Measurements from ENCODE around the gene TOPORS. TPM values are rescaled to one million over a fixed set of nuclear protein-coding genes. Genes with fewer than 3 reads are reported as not detected.

TOPORS gene
- total RNA-seq, 2 donors from 2014 or later, result 11.9 to 17.4 TPM

DNA sequence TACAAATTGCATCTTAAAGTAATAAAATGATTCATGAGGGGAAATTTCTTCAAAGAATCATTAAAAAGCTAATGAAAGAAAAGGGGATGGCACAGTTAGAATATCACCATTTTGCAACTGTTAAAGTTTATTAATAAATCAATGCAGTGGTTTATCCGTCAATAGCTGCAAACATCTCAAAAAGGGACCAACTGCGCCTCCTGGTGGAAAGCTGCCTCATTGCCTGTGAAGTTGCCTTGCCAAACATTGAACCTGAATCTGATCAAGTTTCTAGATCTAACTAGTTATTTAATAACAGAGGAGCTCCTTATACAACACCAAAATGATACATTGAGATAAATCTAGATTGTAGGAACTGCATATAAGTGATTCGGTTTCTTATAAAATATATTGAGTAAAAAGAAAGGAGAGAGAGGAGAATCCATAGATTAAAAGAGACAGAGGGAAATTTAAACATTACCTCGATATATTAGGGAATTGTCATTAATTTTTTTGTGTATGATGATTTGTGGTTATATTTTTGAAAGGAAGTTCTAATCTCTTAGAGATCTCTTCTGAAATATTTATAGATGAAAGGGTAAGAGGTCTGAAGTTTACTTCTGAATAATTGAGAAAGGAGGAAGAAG is 27.4 kb upstream of the TOPORS start:
- H3K4me3 ChIP-seq, result no peak overlapping the region

GRCh38 chr9:32578976-32579375 is 26.6 kb upstream of the TOPORS start:
- intact Hi-C loops (cut with DNase I), result loop anchor here (10.0 kb wide), 1 partner anchor 54 kb away; the partner anchor contains the start of gene RIGI
- no peaks in the 10 kb centered on the region for H3K9me3 ChIP-seq
- no peak overlapping the region for H3K4me3 ChIP-seq
- no peaks in the 10 kb centered on the region for H3K4me1 ChIP-seq
- TF ChIP-seq, protein P1, sequence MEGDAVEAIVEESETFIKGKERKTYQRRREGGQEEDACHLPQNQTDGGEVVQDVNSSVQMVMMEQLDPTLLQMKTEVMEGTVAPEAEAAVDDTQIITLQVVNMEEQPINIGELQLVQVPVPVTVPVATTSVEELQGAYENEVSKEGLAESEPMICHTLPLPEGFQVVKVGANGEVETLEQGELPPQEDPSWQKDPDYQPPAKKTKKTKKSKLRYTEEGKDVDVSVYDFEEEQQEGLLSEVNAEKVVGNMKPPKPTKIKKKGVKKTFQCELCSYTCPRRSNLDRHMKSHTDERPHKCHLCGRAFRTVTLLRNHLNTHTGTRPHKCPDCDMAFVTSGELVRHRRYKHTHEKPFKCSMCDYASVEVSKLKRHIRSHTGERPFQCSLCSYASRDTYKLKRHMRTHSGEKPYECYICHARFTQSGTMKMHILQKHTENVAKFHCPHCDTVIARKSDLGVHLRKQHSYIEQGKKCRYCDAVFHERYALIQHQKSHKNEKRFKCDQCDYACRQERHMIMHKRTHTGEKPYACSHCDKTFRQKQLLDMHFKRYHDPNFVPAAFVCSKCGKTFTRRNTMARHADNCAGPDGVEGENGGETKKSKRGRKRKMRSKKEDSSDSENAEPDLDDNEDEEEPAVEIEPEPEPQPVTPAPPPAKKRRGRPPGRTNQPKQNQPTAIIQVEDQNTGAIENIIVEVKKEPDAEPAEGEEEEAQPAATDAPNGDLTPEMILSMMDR (IDR thresholded peaks at IDR 0.05), result no peak
- no peak overlapping the region for H3K9ac ChIP-seq (ENCODE audit: low read depth in 2 of 2, low read length in 2 of 2)
- no peak for DNase-seq
- no peaks in the 10 kb centered on the region for H3K27me3 ChIP-seq
- H3K27ac ChIP-seq, result no peak overlapping the region
- H3K36me3 ChIP-seq, result no peaks in the 10 kb centered on the region

More for the DNA sequence above, 27.4 kb upstream of the TOPORS start:
- intact Hi-C loops (cut with DNase I), result loop anchor here (2.0 to 10.0 kb wide), 3 partner anchors 55 to 387 kb away; partner anchors contain the start of gene RIGI
- no peak overlapping the region for H3K9ac ChIP-seq (ENCODE audit: low read depth in 2 of 2, low read length in 2 of 2)
- H3K27me3 ChIP-seq, result no peaks in the 10 kb centered on the region
- H3K9me3 ChIP-seq, result no peaks in the 10 kb centered on the region
- H3K27ac ChIP-seq, result no peak overlapping the region
- TF ChIP-seq, protein P1 (IDR thresholded peaks at IDR 0.05), result peak; percentile 89
- H3K36me3 ChIP-seq, result no peaks in the 10 kb centered on the region
- DNase-seq, result peak; percentile 75
- H3K4me1 ChIP-seq, result no peaks in the 10 kb centered on the region

DNA sequence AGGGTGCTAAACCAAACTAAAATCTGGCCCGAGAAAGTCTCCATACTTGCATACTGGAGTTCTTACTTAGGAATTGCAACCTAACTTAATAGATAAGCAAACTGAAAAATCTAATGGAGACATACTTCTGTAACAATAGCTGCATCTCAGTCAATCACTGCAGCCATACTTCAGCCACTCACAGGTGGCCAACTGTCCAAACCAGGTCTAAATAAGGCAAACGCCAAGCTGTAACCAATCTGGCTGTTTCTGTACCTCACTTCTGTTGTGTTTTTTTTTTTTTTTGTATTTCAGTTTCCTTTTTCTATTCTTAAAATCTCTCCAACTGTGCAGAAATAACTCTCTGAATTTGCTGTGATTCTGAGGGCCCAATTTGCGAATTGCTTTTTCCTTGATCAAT is 24.9 kb upstream of the TOPORS start:
- no peak for DNase-seq
- intact Hi-C loops (cut with DNase I), result loop anchor here (10.0 kb wide), 1 partner anchor 53 kb away; the partner anchor contains the start of gene RIGI
- Histone ChIP-seq H3K4me1 (no peaks in the 10 kb centered on the region), H3K4me3 (no peak overlapping the region), H3K36me3 (no peaks in the 10 kb centered on the region), H3K27me3 (no peaks in the 10 kb centered on the region), H3K9me3 (no peaks in the 10 kb centered on the region), H3K27ac (no peak overlapping the region), H3K9ac (ENCODE audit: low read depth in 2 of 2, low read length in 2 of 2) (no peak overlapping the region)
- TF ChIP-seq, protein P1 (IDR thresholded peaks at IDR 0.05), result no peak

DNA sequence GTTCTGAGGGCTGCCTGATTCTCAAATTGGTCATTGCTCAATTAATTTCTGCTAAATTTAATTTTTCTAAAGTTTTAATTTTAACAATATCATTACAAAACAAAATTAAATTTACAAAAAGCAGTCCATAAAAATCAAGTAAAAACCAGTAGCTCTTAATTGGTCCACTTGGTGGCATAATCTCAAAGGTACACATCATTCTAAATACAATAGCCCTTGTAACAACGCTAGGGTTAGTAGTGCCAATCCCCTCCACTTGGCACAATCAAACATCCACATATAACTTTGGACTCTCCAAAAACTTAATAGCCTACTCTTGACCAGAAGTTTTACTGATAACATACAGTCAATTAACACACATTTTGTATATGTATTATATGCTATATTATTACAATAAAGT is 22.5 kb upstream of the TOPORS start:
- Histone ChIP-seq H3K4me3 (no peak overlapping the region), H3K9ac (ENCODE audit: low read depth in 2 of 2, low read length in 2 of 2) (no peak overlapping the region), H3K27me3 (no peaks in the 10 kb centered on the region), H3K9me3 (no peaks in the 10 kb centered on the region), H3K36me3 (no peaks in the 10 kb centered on the region), H3K4me1 (peaks cover 9% of the 10 kb centered on the region), H3K27ac (no peak overlapping the region)
- intact Hi-C loops (cut with DNase I), result loop anchor here (5.0 to 10.0 kb wide), 2 partner anchors 50 to 143 kb away; partner anchors contain the start of gene RIGI
- TF ChIP-seq, protein P1 (IDR thresholded peaks at IDR 0.05), result no peak
- no peak for DNase-seq

DNA sequence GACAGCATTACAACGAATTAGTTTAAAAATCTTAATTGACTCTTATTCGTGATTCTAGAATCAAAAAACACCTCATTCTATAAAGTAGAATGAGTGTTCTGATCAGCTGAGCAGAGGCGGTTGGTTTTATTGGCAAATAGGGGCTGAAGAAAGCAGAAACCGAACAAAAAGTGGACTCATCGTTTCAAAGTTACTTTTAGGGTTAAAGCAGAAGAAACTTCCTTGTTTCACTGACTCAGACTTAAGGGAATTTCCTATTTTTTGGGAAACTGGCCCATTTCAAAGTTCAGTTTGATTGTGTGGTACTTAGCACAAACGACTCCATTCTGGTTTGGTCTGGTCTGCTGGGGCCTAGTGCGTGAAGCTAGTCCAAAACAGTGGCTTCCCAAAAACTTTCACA is 21.4 kb upstream of the TOPORS start:
- Histone ChIP-seq H3K27ac (no peak overlapping the region), H3K4me3 (peak overlapping the region; percentile 76), H3K27me3 (no peaks in the 10 kb centered on the region), H3K9ac (ENCODE audit: low read depth in 2 of 2, low read length in 2 of 2) (no peak overlapping the region), H3K4me1 (peaks cover 9% of the 10 kb centered on the region), H3K36me3 (no peaks in the 10 kb centered on the region), H3K9me3 (no peaks in the 10 kb centered on the region)
- intact Hi-C loops (cut with DNase I), result loop anchor here (2.0 to 10.0 kb wide), 3 partner anchors 49 to 191 kb away; partner anchors contain the start of gene RIGI
- TF ChIP-seq, protein P1 (IDR thresholded peaks at IDR 0.05), result no peak
- DNase-seq, result no peak

Measured in colonic mucosa (tissue), 4 donors.